ENCODE measurements around the gene ST8SIA2.

DNA sequence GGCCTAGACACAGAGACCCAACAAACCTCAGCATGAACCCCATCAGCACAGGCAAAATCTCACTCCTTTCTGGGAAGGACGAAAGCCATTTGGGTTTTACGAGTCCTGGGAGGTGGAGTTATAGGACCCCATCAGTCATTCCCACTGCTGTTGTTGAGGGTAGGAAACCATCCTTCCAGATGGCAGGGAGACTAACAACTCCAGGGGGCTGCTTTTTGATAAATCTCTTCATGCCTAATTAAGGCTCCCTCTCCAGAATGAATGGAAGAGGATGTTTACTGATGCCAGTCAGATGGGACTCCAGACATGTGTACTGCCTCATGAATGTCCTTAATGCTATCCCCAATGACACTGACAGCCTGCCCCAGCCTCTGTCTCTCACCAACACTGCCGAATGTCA lies 75.3 kb downstream of the ST8SIA2 start:
- TF ChIP-seq, protein P1, sequence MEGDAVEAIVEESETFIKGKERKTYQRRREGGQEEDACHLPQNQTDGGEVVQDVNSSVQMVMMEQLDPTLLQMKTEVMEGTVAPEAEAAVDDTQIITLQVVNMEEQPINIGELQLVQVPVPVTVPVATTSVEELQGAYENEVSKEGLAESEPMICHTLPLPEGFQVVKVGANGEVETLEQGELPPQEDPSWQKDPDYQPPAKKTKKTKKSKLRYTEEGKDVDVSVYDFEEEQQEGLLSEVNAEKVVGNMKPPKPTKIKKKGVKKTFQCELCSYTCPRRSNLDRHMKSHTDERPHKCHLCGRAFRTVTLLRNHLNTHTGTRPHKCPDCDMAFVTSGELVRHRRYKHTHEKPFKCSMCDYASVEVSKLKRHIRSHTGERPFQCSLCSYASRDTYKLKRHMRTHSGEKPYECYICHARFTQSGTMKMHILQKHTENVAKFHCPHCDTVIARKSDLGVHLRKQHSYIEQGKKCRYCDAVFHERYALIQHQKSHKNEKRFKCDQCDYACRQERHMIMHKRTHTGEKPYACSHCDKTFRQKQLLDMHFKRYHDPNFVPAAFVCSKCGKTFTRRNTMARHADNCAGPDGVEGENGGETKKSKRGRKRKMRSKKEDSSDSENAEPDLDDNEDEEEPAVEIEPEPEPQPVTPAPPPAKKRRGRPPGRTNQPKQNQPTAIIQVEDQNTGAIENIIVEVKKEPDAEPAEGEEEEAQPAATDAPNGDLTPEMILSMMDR (conservative IDR thresholded peaks at IDR 0.05 in 1 of 2, IDR thresholded peaks at IDR 0.05 in 1 of 2; ENCODE audit: low read depth in 1 of 2, low read length in 2 of 2), result no peak
- no peak for TF ChIP-seq EZH2 (IDR thresholded peaks at IDR 0.05; ENCODE audit: low read length, missing control alignments)

All from fibroblast of lung (primary cell).